Astrocyte of the cerebellum (primary cell): ENCODE data around the gene RGS19.
A peak's percentile ranks its signal among the peaks of the same experiment; 100 is the strongest.

Experiments used
- DNase-seq: peaks from one replicate; pipeline ENCODE4 v3.0.0-alpha.2; 2011; ENCODE audit warnings: low read depth
- H3K4me3 ChIP-seq: 2 replicates; pipeline ENCODE4 v1.5.1; 2011; ENCODE audit warnings: mild to moderate bottlenecking, low read depth, low read length, moderate library complexity
- in situ Hi-C: cut with HindIII; loops from 2 replicates; pipeline ENCODE4 v1.10.0; 2017; ENCODE audit warnings: low sequenced_read_pairs
- TF ChIP-seq, protein P1 (sequence below): IDR thresholded peaks from 2 replicates; pipeline ENCODE4 v1.5.1; 2012; ENCODE audit warnings: low read length, low read depth, moderate library complexity, mild to moderate bottlenecking; ENCODE audit errors: missing control alignments

Gene RGS19

DNA sequence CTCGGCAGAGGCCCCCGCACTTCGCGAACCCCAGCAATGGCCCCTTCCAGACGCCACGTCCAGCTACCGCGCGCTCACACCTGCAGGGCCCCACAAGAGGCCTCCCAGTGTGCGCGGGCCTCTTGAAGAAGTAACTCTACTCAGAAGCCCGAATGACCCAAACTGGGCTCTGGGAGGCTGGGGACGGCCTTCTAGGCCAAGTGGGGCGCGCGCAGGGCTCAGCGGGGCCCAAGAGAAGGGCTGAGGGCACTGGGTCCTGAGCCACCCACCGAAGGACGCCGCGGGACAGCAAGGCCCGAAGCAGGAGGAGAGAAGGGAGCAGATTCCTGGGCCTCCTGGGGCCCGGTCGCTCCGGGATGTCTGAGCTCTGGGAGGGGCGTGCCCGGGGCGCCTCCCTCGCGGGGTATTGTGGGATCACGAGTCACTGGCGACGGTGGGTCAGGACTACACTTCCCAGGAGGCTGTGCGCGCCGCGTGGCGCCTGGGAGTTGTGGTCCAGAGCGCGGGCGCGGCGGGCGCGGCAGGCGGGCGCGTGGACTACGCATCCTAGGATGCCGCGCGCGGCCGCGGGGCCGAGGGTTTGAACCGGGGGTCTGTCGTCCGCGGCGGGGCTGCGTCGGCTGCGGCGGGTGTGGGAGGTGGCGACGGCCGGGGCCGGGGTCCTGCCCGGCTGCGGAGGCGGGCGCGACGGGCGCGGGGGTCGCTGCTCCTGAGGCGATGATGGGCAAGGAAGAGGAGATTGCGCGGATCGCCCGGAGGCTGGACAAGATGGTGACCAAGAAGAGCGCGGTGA is 16.5 kb downstream of the RGS19 start, which contains the start of gene TCEA2:
Gene TCEA2, plus strand, starts transcription at position 603 of the 793 bp plus-strand sequence. Its CDS starts 115 bp downstream, at position 718.
- H3K4me3 ChIP-seq = peak within 1 kb of the TSS; percentile 83
- in situ Hi-C loops = no loop called here
- TF ChIP-seq, protein P1, sequence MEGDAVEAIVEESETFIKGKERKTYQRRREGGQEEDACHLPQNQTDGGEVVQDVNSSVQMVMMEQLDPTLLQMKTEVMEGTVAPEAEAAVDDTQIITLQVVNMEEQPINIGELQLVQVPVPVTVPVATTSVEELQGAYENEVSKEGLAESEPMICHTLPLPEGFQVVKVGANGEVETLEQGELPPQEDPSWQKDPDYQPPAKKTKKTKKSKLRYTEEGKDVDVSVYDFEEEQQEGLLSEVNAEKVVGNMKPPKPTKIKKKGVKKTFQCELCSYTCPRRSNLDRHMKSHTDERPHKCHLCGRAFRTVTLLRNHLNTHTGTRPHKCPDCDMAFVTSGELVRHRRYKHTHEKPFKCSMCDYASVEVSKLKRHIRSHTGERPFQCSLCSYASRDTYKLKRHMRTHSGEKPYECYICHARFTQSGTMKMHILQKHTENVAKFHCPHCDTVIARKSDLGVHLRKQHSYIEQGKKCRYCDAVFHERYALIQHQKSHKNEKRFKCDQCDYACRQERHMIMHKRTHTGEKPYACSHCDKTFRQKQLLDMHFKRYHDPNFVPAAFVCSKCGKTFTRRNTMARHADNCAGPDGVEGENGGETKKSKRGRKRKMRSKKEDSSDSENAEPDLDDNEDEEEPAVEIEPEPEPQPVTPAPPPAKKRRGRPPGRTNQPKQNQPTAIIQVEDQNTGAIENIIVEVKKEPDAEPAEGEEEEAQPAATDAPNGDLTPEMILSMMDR = no peak
- DNase-seq = peak; percentile 80

DNA sequence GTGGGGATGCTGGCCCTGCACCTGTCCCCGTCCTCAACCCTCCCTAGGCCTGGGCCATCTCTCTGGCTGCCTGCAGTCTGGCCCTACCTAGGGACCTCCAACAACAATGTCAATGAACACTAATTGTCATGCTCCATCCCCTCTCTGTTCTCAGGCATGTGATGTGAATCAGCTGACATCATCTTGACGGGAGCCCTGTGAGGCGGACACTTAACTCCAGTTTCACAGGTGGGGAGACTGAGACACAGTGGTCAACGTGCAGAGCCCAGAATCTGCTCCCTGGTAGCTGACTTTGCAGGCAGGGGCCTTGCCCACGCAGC is 17.1 kb downstream of the RGS19 start:
- in situ Hi-C loops = no loop called here
- no peak for DNase-seq
- TF ChIP-seq, protein P1 = no peak

DNA sequence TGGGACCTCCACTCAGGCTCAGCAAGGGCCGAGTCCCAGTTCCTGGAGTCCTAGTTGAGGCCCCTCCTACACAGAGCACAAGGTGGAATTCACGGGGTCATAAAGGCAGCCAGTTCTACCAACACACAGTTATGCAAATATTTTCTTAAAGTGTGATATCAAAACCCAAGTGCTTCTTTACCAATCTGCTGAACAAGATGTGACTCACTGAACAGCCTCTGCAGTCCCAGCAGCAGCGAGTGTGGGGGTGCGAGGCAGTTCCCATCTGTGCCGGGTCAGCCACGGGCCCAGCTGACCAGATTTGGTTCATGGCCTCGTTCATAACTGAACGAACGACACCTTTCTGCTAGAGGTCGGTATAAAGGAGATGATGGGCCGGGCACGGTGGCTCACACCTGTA is 20.8 kb downstream of the RGS19 start:
- H3K4me3 ChIP-seq = no peak overlapping the region
- in situ Hi-C loops = no loop called here
- TF ChIP-seq, protein P1 = no peak
- no peak for DNase-seq

More for the DNA sequence above, 17.1 kb downstream of the RGS19 start:
- peak overlapping the region; percentile 83 for H3K4me3 ChIP-seq

DNA sequence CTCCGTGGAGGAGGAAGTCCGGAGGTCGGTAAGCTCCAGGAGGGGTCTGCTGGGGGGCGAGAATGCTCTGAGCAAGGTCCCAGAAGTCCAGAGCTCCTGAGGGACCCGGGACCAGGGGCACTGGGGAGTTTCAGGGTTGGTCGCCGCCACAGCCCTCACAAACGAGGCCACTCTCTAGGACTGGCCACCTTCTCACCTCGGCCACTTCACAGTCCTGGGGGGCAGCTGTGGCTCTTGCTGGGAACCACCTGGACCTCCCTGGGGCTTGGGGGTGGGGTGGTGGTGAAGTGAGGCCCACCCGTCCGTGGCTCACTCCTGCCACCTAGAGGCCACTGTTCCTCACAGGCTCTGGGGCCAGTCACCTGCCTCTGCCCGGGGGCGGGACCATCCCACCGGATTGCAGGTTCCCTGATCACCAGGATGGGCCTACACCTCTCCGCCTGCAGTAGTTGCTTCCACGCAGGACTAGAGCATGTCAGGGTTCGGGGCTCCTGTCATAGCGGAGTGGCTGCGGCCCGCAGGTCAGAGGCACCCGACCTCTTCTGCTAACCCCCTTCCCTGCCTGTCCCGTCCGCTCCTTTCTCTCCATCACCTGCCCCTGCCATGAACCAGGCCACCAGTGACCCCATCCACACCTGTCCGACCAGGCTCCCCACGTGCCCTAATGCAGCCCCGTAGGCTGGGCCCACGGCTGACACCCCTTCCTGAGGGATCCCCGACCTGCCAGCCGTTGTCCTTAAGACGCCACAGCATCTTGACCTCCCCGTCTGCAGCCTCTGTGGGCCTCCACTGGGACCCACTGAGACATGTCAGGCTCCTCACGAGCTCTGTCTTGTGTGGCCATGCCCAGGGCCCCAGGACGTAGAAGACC is 21.5 kb downstream of the RGS19 start:
- no peak for DNase-seq
- no peak overlapping the region for H3K4me3 ChIP-seq
- TF ChIP-seq, protein P1 = peak; percentile 90
- in situ Hi-C loops = no loop called here

DNA sequence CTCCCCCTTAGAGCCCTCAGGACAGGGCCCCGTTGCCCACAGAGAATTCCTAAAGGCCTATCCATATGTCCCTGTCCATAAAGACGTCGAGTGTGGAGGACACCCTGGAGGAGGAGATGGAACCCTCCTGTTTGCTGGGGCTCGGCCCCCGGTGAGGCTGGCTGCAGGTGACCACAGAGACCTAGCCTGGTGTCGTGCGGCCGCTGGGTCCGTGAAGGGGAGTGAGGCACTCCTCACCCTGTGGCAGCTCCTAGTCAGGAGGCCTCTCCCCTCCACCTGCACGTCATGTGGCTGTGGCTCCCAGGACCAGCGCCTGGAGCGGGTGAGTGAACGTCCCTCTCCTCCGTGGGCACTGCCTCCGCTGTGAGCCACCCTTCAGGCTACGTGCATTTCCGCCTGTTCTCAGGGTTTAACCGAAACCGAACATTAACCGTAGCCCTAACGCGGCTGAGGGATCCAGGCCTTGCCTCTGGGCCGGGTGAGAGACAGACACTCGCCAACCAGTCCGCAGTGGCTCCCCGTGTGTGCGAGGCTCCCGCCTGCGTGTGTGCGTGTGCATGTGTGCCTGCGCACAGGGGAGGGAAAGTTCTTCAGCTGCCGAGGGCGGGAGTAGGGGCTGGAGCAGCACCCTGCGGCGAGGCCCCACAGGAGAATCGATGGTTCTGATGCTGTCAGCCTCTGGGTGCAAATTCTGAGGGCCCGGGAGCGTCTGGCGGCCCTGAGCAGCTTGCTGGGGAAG is 22.3 kb downstream of the RGS19 start:
- in situ Hi-C loops = no loop called here
- no peak overlapping the region for H3K4me3 ChIP-seq
- TF ChIP-seq, protein P1 = no peak
- no peak for DNase-seq

DNA sequence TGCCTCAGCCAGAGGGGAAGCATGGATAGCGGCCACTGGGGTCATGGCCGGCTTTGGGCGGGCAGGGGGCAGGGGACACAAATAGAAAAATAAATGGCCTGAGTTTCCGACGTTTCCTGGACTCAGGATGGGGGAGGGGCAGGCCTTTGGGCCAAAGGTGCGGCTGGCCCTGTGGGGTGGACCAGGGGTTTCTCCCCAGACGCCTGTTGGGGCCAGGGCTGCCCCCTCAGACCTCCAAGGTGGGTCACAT is 22.8 kb downstream of the RGS19 start:
- in situ Hi-C loops = no loop called here
- H3K4me3 ChIP-seq = no peak overlapping the region
- no peak for DNase-seq
- TF ChIP-seq, protein P1 = no peak
